DMS53 treated with DMSO at 0.1 percent for 48 hours (cell line): ENCODE results near the gene KIF6.

Experiments used
- DNase-seq: peaks from one replicate; lab custom pipeline; 2025; ENCODE audit not compliant: unreplicated experiment; lab: John Stamatoyannopoulos, UW

Gene KIF6

DNA sequence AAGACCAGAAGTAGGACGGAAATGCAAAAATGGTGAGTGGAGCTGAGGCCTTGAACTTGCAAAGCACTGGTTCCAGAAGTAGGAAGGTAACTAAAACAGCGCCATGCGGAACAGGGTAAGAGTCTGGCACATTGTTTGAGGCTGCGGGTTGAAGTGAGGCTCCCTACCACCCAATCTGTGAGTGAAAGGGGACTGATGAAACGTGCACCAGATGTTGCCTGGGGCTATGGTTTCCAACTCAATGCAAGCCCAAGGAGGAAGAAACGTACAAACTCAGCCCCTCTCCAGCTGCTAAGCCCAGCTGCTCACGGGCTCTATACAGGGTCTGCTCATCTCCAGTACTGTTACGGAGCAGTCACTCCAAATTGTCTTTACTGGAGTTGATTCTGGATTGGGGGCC is 334.0 kb downstream of the KIF6 start:
- no peak for DNase-seq

DNA sequence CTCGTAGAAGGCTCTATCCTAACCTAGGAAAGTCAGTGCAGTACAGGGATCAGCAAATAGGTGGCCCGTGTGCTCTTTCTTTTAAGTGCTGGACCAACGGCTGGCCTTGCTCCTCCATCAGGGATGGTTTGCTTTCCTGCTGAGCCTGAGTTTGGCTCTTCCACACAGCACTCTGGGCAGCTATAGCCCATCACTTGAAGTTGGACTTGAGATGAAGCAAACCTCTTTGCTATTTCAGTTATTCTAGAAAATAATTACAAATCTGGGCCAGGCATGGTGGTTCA is 335.8 kb downstream of the KIF6 start:
- no peak for DNase-seq

DNA sequence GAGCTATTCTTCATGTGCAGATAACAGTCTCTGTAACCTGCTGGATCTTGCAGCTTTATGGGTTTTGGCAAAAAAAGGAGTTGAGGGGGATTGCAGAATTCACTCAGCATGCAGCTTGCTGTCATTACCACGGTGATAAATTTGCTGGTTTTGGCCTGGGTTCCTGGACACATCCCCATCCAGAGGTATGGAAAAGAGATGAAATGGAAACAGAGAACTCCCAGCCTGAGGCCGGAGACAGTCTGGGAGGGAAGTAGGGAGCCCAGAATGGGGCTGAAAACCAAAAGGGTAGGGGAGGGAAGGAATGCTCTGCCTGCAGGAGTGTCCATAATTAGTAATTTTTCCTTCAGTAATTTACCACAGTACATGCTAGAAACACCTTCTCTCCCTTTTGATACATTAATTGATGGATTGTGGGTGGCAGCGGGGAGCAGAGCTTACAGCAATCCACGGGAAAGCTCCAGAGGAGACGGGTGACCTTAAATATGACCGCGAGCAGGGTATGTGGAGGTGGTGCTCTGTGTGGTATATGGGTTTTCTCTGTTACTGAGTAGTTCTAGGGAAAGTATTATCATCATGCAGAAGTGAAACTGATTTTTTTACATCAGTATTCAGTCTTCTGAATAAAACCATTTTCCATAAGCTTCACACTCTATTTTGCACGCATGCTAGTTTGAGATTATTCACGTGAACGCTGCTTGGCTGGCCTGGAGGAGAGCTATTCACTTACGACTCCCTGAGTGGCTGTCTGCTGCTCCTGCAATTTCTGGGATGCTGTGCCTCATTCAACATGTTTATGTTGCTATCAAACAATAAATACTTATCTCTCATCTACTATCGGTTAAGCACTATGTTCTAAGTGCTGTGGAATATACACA is 336.4 kb downstream of the KIF6 start:
- no peak for DNase-seq

DNA sequence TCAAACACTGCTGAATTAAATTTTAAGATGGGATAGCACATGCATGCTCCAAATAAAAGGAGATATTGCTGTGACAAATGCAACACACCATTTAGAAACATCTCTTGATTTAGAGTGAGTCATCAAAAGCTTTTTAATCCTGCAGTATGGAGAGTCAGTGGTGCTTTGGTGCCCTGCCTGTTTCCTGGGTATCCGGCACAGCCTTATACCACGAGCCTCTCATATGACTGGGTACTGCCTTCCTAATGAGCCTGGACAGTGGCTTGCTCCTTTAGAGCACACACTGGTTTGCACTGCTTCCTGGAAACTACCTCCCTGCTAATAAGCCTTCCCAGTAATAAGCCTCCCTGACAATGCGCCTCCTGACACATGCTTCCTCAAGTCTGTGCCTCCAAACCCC is 337.4 kb downstream of the KIF6 start:
- no peak for DNase-seq

DNA sequence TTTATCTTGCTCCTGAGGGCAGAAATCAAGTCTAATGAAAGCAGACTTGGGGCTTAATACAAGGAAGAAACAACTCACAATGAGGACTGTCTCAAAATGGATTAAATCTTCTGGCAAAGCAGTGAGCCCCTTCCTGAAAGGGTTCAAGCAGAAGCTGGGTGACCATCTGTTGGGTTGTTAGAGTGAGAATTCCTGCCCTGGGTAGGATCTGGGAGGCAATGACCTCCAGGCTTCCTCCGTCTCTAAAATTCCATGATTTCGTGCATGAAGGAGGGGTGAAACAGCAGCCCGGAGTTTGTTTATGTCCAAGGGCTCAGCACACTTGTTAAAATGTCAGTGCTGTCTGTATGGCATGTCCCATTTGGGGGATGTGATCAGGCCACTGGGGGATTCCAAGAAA is 338.7 kb downstream of the KIF6 start:
- no peak for DNase-seq

DNA sequence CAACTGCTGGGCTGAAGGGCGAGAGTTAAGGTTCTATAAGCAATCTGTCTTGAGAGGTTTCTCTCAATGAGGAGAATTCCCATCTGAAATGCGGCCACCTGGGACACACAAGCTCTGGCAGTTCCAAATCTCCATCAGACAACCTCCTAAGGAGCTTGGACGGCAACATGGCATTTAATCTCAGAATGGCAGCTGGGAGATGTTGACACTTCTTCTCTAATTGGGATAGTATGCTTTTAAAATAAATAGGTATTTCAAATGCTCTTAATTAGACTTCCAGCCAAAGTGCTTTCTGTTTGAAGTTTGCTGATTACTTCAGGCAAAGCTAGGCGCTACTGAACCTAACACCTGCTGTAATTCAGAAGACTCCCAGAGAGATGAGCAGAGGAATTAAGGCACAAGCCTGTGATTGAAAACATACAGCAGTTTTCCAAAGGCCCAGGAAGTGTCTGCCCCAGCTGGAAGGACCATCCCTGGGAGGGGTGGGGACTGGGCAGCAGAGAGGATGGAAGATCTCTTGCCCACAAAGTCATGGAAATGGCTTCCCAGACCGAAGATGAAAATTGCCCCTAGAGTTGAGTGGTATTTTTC is 343.6 kb downstream of the KIF6 start:
- DNase-seq = no peak

DNA sequence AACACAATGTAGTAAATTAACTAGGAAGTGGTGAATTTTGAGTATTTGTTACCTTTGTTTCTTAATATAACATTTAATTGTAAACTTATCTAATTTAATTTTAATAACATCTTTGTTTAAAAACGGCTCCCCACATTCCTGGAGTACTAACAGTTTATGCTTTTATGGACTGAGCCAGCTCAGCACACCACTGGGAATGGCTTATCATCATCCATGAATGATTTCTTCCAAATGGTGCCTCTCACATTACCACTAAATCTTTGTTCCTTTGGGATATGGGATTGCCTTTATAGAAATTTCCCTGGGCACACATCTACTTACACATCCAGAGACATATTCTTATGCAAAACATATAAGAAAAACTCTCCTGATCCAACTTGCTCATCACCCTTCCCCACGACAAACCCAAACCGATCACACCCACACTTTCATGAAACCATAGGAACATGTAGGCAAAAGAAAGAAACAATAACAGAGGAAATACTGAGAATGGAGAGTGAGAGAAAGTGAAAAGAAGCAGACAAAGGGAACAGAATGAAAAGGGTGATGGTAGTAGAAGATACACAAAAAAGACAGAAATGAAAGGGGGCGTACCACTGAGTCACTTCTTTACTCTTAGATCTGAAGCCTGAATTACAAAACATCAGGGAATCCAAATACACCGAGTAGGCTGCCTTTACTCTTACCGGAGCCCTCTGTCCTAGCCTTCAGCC is 344.2 kb downstream of the KIF6 start:
- DNase-seq = no peak

DNA sequence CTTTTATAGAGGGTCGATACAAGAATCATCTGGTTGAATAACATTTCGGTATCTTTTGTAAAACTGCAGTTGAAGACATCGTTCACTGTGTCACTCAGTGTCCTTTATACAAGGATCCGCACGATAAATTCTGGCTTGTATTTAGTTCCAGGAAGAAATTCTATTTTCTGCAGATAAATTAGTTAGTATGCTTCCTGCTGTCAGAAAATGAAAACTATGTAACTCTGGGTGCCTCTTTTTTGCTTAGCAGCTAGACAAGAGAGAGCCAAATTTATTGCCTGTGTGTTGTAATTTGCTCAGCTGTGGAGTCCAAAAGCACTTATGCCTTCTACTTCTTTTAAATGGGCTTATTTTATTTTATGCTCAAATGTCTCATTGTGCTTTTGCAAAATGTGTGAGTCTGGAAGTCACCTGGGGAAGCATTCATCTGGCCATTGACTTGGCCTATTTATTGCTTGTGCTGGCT is 346.2 kb downstream of the KIF6 start:
- no peak for DNase-seq

DNA sequence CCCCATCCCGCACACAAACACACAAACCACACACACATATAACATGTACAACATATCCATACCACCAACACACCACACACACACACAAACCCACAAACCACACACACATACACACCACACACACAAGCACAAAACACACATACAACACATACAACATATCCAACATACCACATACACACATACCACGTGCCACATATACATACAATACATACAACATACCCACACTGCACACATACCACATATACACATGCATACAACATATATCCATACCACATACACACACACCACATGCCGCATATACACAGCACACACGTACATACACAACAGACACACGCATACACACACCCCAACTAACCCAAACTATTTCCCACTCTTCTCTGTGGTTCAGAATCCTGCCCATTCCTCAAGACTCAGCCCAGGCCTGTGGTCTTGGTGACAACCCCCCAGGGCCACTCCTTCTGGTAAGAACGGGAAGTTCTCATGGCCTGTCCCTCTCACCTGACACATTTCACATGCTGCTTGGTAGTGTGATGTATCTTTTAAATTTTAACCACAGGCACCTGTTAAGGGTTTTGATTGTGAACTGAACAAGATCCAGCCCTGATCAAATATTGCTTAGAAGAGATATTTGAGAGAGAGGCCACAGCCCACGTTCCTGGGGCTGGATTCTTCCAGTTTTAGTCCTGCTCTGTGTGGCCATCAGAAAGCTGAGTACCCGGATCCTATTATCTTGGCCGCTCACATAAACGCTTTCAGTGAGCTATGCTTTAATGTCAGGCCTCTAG is 346.8 kb downstream of the KIF6 start:
- DNase-seq = no peak

DNA sequence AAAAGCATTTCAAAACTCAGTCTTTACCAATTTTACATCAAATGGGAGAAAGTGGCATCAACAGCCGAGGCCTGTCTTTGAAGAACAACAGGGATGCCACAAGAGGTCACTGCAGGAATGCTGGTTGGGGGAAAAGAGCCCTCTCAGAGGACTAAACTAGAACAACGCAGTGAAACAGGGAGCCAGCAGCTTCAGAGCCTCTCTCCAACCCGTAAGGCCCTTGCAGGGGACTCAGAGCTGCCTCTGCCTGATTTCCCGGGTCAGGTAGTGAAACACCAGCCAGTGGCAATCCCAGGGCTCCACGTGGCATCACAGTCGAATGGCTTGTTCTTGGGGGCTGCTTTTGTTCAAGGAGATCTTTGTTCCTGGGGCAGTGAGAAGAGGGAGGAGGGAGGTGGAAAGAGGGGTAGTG is 347.7 kb downstream of the KIF6 start:
- peak; percentile 39 for DNase-seq

DNA sequence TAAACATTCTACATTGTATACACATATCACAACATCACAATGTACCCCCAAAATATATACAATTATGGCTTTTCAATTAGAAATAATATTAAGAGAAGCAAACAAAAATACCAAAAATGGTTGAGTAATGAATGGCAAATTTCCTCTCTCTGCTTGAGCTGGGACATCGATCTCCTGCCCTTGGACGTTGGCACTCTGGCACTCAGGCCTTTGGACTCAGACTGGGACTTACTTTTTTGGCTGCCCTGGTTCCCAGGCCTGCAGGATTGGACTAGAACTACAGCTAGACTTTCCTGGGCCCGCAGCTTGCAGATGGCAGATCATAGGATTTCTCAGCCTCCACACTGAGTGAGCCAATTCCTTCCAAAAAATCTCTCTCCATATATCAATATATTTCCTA is 349.8 kb downstream of the KIF6 start:
- DNase-seq = no peak

DNA sequence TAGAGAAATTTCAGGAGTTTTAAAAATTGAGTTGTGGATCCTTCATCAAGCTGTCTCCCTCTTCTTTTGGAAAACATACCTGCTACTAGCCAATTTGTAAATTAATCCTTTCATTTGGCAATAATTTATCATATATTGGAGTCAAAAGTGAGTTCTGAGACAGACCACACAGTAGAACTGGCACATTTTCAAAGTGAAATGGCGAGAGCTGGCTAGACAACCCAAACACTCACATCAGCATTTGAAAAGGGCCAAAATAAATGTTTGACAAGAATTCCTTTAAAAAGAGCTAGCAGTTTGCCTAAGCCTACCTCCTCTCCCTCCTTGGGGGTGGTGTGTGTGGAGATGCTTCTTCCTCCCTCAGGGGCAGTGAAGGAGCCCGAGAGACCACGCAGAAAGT is 354.8 kb downstream of the KIF6 start:
- no peak for DNase-seq

DNA sequence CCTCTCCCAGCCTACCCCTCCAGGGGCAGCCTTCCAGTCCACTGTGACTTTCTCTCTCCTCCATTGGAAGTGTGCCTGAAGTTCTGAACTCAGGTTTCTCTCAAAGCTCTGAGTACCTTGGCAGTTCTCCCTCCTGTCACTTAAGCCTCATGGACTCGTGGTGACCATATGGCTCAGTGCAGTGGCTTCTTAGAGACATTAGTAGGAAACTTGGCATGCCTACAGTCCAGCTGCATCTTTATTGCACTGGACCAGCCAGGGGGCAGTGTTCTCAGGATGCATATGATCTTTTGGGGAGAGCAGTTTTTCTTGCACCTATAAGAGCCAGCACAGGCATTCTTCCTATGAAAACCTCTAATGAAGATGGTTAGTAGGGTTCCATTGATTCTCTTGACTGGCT is 355.2 kb downstream of the KIF6 start:
- no peak for DNase-seq

DNA sequence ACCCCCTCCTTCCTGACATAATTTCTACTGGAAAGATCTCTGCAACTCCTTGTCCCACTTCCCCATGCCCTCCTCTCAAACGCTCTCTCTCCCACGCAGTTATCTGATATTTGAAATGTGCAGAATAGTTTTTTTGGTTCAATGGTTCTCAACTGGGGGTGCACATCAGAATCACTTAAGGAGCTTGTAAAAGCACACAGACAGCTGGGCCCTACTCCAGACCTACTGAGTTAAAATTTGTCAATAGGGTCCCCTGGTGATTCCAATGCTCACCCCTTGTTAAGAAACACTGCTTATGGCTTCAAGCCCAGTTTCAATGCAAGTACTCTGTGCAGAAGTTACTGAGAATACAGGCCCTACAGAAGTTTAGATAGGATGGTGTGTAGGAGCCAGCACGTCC is 357.5 kb downstream of the KIF6 start:
- no peak for DNase-seq

DNA sequence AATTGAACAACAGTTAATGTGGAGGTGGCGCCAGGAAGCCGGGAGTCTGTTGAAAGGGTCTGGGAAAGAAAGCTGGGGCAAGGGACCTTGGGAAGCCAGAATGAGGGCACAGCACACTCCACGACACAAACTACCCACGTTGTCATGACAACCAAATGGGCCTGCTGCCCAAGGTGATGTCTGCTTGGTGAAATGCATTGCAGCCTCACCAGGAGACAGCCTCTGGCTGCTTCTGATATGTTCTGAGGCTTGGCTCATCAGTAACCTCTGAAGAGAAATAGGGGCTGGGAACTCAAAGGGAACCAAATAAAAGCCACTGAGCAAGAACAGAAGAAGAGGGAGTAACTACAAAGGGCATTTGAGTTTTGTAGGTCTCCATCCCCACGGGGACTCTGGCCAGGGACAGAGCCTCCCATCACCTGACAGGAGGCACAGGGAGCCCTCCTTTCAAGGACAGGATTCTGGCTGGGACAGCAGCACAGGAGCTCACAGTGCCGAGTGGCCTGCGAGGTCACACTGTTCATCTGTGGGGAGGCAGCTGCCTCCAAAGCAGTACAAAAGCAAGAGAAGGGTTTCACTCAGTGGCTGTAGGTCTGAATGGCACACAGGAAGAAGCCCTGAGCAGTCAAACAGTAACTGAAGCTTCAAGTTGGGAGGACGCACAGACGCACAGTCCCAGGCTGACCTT is 358.1 kb downstream of the KIF6 start:
- DNase-seq = no peak

DNA sequence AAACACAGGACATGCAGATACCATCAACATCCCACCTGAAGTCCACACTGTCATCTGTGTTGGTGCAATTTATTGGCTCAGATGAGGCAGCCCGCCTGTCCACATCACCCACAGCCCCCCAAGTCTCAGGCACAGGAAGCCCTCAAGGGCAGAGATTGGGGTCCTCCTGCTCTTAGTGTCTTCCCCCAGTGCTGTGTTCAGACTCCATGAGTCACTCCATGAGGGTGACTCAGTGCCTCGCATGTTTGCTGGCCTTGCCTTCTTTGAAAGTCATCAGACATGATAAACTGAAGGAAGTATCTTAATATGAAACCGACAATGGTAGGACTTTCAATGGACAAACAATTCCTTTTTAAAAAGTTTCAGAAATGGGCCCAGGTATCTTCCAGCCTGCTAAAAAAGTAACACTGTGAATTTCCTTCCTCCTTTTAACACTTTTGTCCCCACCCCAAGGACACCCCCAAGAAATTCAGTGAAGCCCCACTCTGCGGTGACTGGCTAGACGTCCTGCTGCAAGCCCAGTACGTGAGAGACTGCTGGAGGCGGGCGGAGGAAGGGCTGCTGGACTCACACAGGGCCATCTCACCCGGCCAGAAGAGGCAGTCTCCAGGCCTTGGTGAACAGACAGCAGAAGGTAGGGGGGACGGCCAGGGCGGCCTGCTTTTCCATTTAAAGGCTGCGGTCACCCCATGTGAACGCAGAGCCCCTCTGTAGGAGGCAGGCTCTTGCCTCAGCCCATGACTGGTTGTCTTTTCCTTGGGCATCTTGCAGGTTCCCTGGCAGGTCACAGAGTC is 359.7 kb downstream of the KIF6 start:
- DNase-seq = no peak

DNA sequence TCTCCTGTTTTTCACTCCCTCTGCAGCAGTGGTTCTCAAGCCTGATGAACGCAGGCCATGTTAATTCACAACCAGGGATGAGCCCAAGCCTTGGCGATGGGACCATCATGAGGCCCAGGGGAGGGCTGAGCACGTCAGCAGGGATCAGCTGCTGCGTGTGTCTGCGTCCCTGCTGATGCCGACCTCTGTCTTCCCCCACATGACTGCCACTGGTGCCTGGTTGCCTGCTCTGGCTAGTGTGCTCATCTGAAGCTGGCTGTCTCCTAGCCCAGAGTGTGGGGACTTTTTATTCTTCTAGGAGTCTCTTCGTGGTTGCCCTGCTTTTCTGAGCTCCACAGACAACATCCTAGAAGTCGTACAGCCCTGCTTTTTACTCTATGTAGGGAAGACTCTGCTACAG is 361.9 kb downstream of the KIF6 start:
- DNase-seq = no peak

DNA sequence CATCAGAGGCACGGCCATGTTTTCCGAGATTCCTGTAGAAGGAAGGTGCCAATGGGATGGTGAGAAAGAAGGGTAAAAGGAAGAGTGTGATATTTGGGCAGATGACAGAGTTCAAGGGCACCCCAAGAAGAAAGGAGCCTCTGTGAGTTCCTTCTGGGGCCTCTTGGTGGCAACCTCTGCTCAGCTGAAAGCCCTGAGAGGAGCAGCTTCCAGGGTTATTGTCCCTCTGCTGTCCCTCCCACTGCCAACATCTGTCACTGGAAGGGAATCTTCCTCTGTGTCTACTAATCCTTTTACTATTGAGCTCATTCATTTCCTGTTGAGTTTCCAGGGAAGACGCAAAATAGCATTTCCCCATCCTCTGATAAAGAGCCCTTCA is 362.7 kb downstream of the KIF6 start:
- no peak for DNase-seq

DNA sequence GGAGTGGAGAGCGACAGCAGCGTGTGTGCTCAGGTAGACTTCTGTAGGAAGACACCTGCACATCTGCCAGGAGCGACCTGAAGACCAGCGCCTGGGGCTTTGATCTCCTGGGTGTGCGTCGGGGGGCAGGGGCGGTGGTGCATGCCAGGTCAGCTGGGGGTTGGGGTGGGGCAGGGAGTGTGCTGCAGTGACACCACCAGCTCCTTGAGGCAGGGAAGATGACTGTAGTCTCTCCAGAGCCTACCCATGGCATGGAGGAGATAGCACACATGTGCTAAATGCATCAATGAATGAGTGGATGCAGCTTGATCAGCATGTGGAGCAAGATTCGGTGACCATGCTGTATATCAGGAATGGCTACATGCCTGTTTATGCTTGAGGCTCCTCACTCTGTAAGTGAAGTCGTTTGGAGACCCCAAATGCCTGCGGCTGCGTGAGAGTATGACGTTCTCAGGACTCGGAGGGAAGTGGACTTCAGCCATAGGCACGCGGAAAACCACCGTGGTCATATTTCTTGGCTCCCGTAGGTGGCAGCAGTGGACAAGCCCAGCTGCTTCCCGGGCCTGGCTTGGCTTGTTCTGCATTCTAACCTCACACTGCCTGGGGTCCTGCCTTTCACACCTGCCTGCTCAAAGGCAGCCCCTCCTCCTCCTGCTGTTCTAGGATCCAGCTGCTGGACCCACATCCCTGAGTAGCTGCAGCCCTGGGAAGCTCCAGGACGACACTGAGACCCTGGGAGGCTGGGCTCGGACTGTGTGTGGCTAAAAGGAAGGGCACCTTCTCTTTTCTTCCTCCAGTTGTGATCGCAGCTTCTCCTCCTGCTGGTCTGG is 363.3 kb downstream of the KIF6 start:
- DNase-seq = peak; percentile 72
